ENCODE measurements around the gene KLHL42.

Gene KLHL42

DNA sequence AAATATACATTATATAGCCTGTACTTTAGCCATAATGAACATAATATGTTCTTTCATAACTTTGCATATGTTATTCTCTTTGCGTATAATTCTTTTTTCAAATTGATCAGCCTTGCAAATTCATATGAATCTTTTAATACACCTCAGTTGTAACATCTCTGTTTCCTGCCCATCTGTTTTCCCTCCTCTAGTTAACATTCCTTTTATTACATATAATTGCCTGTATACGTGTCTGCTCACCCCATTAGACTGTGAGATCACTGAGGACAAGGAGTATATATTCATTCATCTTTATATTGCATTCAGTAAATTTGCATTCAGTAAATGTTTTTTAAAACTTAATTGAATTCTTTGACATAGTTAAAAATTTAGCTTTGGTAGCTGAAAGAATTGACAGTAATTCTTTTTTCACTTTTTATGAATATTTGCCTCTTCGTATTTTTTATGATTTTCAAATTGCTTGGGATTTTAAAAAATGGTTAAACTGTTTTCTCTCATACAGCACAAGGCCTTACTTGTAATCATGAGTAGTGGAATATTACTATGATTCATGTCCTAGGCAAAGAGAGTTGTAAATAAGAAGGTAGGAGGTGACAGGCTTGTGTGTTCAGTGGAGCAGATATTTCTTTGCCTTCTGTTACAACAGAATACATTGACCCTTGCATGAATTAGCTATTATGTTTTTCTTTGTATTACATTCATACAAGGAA is 32.8 kb upstream of the KLHL42 start:
- no peak overlapping the region for H3K4me3 ChIP-seq (ENCODE audit: low read depth, low read length)
- TF ChIP-seq, protein P1, sequence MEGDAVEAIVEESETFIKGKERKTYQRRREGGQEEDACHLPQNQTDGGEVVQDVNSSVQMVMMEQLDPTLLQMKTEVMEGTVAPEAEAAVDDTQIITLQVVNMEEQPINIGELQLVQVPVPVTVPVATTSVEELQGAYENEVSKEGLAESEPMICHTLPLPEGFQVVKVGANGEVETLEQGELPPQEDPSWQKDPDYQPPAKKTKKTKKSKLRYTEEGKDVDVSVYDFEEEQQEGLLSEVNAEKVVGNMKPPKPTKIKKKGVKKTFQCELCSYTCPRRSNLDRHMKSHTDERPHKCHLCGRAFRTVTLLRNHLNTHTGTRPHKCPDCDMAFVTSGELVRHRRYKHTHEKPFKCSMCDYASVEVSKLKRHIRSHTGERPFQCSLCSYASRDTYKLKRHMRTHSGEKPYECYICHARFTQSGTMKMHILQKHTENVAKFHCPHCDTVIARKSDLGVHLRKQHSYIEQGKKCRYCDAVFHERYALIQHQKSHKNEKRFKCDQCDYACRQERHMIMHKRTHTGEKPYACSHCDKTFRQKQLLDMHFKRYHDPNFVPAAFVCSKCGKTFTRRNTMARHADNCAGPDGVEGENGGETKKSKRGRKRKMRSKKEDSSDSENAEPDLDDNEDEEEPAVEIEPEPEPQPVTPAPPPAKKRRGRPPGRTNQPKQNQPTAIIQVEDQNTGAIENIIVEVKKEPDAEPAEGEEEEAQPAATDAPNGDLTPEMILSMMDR (IDR thresholded peaks at IDR 0.05; ENCODE audit: borderline replicate concordance, insufficient read depth, low read depth, low read length) = no peak

- TF ChIP-seq, protein P1 (IDR thresholded peaks at IDR 0.05; ENCODE audit: borderline replicate concordance, insufficient read depth, low read depth, low read length) = no peak
- H3K4me3 ChIP-seq (ENCODE audit: low read depth, low read length) = no peak overlapping the region
These were observed 28.5 kb upstream of the KLHL42 start for GRCh38 chr12:27751386-27752047.

GRCh38 chr12:27754795-27755194 is 25.2 kb upstream of the KLHL42 start:
- no peak overlapping the region for H3K4me3 ChIP-seq (ENCODE audit: low read depth, low read length)
- TF ChIP-seq, protein P1 (IDR thresholded peaks at IDR 0.05; ENCODE audit: borderline replicate concordance, insufficient read depth, low read depth, low read length) = no peak

DNA sequence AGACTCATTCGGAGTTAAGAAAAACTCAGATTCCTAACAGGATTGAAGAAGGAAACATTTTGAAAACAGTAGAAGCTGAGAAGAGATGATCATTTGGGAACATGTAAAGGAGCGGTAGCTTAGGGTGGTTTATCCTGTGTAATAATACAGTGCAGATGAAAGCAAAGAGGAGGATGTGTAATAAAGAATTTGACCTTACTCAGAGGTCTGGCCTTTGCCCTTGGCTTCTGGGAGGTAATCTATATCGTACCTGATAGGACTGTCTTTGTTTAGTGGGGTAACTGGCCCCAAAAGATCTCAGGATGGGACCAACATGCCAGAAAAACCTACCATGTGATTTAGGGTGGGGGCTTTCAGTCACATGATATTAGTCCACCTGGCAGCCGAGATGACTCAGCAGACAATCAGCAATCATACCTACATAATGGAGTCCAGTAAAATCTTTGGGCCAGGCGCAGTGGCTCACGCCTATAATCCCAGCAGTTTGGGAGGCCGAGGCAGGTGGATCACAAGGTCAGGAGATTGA is 23.3 kb upstream of the KLHL42 start:
- H3K4me3 ChIP-seq (ENCODE audit: low read depth, low read length) = no peak overlapping the region
- TF ChIP-seq, protein P1 (IDR thresholded peaks at IDR 0.05; ENCODE audit: borderline replicate concordance, insufficient read depth, low read depth, low read length) = no peak

- TF ChIP-seq, protein P1 (IDR thresholded peaks at IDR 0.05; ENCODE audit: borderline replicate concordance, insufficient read depth, low read depth, low read length) = no peak
- H3K4me3 ChIP-seq (ENCODE audit: low read depth, low read length) = no peak overlapping the region
These were observed 17.3 kb upstream of the KLHL42 start for GRCh38 chr12:27762757-27763156.

DNA sequence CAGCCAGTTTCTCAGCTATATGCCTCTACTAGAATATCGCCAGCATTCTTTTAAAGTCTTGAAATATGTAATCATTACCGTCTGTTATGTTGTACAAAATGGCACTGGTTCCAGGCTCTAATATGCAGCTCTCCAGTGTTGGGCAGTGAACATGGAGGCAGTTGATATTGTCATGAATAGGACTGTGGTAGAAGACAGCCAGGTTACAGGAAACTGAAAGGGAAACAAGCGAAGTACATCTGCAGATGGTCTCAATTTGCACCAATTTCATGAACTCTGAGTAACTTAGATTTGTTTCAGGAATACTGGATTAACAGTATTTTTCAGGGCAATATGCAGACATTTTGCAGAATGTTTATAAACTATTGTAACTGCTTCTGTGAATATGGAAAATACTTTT is 13.4 kb upstream of the KLHL42 start:
- no peak overlapping the region for H3K4me3 ChIP-seq (ENCODE audit: low read depth, low read length)
- TF ChIP-seq, protein P1 (IDR thresholded peaks at IDR 0.05; ENCODE audit: borderline replicate concordance, insufficient read depth, low read depth, low read length) = no peak

Data from GM12875 (cell line).